Fibroblast of skin of left quadriceps (primary cell): ENCODE data around the gene MAP3K14.
A peak's percentile ranks its signal among the peaks of the same experiment; 100 is the strongest.

Experiments used
- DNase-seq, 2 experiments: peaks; one replicate each; pipeline ENCODE4 v3.0.0-alpha.2; 2013; ENCODE audit warnings: low read depth in 2 of 2

Gene MAP3K14

DNA sequence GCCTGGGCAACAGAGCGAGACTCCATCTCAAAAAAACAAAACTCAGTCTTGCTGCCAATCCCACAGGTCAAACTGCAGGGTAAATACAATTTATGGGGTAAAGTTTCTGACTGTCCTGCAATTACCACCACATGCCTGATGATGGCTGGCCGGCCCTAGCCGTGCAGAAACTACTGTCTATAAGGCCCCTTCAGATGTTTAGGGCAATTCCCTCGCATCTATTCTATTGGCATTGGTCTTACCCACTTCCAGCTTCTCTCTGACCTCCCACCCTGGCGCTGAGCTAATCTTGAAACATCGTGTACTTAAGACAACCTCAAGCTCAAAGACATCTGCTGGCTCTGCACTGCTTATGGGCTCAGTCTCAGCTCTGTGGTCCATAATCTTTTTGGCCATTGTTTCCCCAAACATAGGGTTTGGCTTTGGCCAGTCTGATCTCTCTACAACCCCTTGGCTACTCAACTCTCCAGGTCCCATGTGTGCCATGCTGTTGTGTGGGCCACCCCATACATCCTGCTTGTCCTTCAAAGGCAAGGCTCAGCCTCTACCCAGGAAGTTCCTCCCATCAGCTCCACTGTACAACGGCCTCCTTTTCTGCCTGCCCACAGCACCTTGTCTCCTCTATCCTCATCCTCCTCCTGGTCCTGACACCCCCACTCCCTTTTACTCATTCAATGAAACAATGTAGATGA, 16.6 kb downstream of the MAP3K14 start:
- no peak for DNase-seq

DNA sequence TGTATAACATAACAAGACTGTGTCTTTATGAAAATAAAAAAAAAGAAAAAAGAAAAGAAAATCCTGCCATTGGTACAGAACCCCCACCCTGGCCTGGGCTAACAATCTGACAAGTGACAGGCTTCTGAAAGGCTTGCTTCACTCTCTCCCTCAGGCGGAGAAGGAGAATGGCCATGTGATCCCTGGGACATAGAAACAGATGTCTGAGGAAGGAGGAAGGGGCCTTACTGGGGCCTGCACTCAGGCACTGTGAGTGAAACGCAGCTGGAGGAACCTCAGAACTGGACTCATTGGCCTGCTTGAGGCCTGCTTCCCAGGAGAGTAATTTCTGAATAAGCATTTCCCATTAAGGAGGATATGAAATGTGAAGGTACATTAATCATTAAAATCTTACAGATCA, 17.5 kb downstream of the MAP3K14 start:
- DNase-seq: no peak

DNA sequence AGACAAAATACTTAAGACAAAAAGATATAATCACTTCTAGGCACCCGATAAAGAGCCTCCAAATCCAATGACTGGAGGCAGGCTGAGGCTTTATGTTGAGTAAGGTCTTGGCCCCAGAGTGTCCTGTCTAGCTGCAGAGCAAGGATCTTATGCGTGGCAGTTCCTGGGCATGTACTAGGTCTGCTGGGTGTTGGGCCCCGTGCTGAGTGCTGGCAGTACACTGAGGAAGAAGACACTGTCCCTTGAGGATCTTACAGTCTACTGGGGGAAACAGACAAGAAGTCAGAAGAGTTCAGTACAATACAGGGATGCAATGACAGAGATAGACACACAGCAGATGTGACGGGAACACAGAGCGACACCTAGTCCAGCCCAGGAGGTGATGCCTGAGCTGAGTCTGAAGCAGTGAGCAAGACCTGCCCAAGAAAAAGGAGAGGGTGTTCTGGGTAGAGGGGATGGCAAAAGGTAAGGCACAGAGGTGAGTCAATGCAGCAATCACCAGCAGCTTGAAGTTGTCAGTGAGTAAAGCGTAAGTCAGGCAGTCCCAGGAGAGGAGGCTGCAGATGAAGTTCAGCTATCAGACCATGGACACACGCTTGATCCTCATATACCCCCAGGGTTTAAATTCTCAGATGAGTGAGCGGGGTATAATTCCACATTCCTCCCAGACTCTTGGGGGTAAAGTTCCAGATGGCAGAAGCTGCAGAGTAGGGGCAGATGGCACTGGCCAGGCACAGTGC, 18.1 kb downstream of the MAP3K14 start:
- DNase-seq: no peak

DNA sequence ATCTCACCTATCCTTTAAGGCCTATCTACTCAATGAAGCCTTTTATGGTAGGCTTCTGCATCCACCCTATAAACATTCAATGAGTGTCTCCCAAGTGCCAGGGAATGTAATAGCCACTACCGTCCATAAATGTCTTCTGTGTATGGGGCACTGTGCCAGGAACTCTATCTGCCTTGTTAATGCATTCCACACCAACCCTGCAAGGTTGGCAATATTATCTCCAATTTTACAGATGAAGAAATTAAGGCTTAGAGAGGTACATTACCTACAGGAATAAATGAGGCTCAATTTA, 20.0 kb downstream of the MAP3K14 start:
- no peak for DNase-seq

DNA sequence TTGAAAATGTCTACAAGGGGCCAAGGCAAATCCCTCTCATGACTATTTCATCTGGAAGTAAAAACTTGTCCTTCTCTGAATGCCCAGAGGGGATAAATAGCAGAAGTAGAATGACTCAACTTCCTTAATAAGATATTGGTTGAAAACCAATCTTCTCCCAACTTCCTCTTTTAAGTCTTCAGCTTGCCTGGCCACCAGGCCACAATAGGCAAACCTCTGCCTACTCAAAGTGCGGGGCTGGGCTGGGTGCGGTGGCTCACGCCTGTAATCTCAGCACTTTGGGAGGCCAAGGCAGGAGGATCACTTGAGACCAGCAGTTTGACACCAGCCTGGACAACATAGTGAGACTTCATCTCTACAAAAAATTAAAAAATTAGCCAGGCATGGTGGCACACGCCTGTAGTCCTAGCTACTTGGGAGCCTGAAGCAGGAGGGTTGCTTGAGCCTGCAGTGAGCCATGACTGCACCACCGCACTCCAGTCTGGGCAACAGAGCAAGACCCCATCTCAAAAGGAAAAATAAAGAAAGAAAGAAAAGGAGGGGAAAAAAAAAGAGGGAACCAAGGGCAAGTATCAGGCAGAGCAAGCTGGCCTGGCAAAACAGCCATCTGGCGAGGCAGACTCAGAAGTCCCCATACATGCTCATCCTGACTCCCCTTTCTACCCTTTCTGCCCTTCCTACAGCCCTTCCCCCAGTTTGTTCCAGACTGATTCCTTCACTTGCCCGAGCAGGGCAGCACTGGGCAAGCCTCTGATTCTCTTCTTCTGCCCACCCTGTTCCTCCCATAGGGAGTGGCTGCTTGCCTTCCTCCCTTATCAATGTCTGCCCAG, 20.6 kb downstream of the MAP3K14 start:
- DNase-seq: no peak

DNA sequence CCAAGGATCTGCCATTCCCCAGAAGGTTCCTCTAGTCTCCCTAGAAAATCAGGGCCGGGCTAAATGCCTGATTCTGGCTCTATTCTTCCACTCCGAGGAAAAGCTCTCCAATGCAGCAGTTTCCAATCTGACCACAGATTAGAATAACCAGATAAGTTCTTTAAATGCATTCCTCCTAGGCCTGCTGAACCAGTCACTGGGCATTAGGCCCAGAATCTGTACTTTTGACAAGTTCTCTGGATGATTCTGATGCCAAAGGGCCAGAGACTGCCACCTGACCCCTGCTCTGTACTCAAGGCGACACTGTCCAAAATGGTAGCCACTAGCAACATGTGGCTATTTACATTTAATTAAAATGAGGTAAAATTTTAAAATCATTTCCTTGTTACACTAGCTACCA, 22.3 kb downstream of the MAP3K14 start:
- DNase-seq: peak in 1 of 2 experiments; percentile 46

DNA sequence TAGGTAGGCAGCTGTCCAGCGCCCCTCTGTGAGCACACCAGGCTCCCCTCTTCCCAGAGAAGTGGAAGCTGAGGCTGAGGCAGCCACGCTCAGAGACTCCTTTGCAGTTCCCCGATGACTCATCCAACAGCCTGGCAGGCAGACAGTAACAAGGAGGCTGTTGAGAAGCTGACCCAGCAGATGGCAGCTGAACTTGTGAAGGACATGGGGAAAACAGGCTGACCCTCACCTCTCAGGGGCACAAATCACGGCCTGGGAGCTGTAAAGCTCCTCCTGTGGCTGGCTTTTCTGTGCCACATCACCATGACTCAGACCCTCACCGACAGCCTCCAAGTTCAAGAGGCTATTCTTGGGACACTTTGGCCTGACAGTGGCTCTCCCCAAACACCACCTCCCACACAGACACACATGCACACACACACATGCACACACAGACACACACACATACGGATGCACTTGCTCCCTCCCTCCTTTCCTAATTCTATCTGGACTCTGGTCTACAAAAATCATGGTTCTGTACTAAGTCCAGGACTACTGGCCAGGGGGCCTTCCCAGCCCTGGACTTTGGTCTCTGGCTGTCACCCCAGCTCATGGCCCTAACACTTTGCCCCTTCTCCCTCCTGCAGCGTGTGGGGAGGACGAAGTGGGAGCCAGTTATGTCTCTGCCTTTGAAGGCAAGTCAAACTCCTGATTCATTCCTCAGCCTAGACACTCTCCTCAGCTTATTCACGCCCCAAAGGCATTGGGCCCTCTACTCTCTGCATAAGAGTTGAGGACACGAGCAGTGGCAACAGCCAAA, 23.2 kb downstream of the MAP3K14 start:
- peak in 1 of 2 experiments; percentile 60 for DNase-seq

DNA sequence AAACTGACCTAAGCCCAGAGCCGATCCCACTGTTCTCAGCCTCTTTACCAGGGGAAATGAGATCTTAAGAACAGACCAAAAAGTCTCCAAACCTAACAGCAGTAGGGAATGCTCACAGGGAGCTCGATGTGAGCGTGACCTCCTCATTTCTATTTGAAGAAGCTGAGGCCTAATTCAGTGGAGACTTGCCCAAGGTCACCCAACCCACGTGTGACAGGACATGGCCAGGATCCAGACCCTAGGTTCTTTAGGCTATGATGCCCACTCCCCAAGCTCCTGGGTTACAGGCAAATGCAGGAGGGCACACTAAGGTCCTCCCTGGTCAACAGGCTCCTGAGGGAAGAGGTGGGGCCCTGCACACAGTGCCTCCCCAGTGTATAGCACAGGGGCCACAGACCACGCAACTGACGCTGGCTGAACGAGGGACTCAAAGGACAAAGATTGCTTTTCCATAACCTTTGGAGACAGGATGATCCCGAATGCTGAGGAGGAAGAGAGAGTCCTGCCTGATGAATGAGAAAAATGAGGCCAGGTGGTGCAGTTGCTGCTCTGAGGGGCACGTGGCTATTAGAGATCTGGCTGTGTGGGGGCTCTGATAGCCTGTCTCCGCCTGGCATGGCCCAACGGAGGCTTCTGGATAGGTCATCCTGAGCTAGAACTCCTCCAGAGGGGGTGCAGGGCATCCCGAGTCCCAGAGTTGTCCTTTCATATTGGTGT, 24.0 kb downstream of the MAP3K14 start:
- no peak for DNase-seq

DNA sequence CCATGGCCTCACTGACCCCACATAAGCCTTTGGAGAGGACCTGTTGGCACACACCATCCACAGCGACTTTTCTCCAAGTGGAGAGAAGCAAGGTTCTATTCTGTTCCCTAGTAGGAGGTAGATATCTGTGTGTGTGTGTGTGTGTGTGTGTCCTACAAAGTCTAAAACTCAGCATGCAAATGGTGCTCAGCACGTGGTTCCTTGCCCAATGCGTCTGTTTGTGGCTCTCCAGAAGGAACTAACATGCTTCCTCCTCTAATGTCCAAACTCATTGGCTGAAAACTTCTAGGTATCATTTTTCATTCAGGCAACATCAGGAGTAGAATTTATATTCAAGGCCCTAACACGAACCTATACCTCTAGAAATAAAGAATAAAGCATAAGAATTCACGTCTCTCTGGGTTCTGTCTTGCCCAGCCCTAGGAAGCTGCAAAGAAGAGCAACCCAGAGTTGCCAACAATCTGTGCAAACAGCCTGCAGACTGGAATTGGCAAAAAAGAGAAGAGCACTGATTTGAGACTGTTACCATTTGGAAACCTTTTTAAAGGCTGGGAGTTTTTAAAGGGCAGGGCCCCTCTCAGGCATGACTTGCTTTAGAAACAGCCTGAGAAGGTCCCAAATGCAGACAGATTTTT, 25.5 kb downstream of the MAP3K14 start:
- DNase-seq: no peak

DNA sequence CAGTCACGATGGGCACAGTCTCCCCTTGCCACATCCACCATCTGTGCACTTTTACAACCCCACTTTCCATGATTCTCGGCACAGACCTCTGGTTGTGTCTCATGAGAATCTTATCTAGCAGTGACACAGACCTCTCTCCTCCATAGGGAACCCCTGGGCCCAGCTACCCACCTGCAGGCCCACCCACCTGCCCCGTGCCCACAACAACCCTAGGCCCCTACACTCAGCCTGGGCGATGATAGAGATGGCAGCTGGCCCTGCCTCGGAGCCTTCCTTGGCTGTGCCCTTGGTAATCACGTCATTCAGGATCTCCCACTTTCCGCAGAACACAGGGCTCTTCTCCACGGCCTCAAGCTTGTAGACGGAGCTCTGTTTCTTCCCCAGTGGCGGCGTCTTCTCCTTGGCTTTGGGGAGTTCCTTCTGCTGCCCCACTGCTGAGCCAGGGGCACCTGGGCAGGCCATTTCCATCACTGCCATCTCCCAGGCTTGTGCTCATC, 26.5 kb downstream of the MAP3K14 start:
- no peak for DNase-seq

DNA sequence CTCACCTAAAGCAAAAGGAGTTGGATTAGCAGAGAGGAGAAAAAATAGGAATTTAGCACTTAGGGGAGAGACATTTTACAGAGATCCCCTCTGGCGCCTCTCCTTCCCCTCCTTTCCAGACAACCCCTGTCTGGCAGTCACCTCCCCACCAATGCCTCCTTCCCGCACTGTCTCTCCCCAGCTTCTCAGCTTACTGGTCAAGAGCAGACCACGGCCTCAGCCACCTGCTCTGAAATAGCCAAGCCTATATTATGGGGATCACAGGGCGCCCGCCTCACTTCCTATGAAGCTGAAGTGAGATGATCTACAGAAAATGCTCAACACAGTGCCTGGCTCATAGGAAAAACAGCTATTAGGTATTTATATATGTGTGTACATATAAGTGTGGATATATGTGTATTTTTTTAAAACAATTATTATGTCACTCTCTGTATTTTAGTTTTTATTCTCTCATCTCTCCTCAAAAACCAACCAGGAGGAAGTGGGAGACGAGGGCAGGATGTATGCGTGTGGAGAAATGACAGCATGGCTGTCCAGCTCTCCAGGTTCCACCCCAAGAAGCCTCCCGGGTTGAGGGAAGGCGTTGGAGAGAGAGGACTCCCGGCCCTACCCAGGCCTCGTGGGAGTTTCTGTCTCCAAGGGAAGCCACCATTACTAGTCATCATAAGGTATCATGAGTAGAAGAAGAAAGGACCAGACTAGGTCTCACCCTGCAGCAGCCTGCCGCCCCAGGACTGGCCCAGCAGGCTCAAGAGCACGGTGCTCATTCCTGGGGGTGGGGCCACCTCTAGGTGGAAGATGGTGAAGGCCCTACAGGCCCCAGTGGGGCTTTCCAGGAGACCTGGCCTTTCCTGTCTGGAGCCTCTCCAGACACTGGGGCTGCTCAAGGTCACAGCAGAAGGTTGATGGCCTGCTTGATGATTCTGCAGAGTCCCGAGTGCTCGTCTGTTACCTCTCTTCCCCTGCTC, 27.2 kb downstream of the MAP3K14 start:
- no peak for DNase-seq

DNA sequence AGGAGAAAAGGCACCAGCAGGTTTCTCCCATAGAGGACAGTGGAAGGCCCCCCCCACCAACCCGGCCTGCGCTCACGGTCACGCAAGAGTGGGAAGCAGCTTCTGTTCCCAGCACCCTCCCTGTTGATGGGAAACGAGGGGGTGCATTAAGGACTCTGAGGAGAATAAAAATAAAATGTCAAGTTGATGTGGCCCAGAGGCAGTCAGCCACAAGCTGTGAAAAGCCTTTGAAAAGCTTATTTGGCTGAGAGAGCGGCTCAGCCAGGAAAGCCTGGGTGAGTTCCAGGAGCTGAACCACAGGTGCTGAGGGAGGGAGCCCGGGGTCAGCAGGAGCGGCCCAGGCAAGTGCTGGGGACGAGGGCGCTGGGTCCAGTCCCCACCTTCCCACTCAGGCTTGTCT, 28.0 kb downstream of the MAP3K14 start:
- DNase-seq: no peak

DNA sequence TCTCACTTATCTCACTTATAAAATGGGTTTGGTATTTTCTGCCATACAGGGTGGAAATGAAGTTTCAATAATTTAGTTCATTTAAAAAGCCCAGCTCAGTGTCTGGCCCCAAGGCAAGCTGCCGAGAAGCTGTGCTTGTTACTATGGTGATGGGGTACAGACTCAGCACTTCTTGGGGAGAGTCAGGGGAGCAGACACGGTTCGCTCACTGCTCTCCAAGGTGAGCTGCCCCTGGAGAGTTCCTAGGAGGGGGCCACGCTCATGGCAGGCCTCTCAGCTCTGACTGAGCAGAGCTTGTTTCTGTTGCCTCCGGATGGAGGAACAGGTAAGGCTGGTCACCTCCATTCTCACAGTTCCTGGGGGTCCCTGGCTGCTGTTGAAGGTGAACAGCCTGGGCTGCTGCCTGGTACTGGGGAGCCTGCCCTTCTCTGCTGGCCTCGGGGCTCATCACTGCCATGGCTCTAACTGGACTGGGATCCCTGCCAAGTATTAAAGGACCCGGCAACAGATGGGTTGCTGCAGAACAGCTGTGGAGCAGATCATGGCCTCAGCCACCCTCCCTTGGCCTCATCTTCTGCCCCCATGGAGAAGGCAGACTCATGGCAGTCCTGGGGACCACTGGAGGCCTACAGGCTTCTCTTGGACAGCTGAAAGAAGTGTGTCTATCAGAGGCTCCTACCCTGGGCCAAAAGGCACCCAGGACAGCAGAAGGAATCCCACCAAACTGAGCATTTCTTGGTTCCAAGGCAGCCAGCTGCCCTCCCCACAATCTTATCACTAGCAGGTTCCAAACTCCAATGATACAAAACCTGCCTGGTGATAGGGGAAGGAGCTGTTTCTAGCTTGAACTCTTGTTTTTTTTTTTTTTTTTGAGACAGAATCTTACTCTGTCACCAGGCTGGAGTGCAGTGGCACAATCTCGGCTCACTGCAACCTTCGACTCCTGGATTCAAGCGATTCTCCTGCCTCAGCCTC, 29.0 kb downstream of the MAP3K14 start:
- no peak for DNase-seq

DNA sequence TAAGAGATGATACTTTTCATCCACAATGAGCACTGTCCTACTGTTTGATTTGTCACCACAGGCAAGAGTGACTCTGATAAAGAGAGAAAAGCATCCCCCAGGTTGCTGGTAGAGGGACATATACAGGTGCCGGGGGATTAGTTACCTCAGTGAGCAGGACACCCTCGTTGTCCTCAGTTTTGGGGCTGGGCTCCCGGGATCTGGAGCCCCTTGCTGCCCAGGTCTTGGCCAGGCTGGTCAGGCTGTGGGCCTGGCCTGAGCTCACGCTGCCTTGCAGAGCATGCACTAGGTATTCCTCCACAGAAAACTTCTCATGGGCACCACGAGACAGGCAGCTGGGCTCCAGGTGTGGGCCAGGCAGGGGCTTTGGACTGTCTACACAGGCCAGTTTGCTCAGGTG, 30.5 kb downstream of the MAP3K14 start:
- no peak for DNase-seq

DNA sequence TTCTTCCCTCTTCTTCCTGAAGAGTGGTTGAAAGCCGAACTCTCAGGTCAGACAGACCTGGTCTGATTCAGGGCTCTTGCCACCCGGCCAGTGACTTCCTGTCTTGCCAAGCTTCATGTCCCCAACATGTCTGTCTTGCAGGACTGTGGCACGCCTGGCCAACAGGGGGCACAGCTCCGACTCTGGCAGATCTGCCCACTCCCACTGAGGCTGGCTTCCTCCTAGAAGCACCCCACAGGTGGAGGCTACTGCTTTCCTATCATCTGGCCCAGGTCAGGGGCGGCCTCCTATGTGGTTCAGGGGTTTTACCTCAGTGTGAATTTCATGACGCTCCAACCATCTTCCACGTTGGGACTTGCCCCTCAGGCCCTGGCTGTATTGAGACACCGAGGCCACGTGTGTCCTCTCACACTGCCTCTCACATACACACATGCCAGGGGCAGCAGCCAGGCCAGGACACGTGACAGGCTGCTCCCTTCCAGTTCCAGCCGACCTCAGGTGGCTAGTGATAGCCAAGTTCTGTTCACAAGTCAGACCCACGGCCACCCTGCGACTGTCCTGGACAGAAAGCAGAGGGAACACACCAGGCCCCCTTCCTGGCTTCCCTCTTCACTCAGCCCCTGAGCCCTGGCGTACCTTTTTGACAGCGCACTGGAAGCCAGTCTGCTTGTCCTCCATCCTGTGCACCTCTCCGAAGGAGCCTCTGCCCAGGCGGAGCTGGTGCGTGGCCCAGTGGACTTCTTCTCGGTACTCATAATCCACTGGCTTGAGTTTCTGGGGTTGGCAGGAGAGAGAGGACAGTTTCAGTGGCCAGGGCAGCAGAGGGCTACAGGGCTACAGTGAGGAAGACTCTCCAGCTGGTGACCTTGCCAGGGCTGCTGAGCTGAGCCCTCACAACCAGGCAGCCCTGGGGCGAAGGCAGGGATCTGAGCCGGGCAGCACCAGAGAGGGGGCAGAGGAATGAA, 32.4 kb downstream of the MAP3K14 start:
- DNase-seq: no peak

DNA sequence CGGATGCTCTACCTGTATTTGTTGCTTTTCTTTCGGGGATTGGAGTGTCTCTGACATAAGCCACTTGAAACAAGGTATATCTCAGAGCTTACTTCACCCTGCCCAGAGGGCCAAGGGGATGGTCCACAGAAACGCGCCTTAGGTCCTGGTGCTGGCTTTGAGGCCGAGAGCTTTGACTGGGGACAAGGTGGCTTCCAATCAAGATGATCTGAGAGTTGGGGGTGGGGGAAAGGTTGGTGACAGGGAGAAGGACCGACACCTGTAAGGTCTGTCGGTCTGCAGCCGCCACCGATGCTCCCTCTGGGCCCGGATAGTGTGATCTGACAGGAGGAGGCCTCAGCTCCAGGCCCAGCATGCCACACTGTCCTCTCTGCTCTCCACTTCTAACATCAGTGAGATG, 33.1 kb downstream of the MAP3K14 start:
- no peak for DNase-seq
